NCI-H1048 (cell line): ENCODE measurements around the gene VWA5B2.

Experiments used
- DNase-seq: peaks from one replicate; lab custom pipeline; 2025; lab: John Stamatoyannopoulos, UW

The VWA5B2 gene

GRCh38 chr3:184275961-184276910, 46.9 kb downstream of the VWA5B2 start, which contains the start of gene ECE2:
Gene ECE2, plus strand, starts transcription at chr3:184276022. Its CDS starts 132 bp downstream, at chr3:184276154.
- no peak for DNase-seq

DNA sequence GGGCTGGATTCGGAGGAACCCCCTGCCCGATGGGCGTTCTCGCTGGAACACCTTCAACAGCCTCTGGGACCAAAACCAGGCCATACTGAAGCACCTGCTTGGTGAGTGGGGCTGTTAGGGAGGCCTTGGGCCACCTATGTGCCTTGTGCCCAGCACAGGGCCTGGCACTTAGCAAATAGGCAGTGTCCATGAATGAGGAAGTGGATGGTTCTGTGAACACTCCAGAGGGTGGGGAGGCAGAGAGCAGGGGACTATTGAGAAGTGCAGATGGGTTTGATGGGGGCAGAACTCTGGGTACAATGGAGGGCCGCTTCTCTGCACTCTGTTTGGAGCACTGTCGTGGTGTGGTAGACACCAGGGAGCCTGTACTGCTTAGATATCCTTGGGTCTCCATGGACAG, 48.0 kb downstream of the VWA5B2 start:
- no peak for DNase-seq

GRCh38 chr3:184282941-184283340, 53.6 kb downstream of the VWA5B2 start:
- DNase-seq: no peak

GRCh38 chr3:184283681-184284080, 54.3 kb downstream of the VWA5B2 start:
- no peak for DNase-seq

GRCh38 chr3:184284696-184285095, 55.3 kb downstream of the VWA5B2 start:
- DNase-seq: no peak

GRCh38 chr3:184289426-184289938, 60.1 kb downstream of the VWA5B2 start:
- DNase-seq: no peak

DNA sequence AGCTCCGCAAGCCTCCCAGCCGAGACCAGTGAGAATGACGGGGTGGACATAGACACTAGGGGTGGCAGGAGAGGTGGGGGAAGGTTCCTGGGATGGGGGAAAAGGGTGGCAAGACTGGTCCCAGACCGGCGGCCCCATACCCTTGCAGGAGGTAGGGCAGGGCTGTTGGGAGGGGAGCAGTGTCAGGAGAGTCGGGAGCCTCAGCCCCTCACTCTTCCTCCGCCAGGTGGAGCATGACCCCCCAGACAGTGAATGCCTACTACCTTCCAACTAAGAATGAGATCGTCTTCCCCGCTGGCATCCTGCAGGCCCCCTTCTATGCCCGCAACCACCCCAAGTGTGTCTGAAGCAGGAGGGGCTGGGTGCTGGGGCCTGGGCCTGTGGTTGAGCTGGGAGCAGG, 60.9 kb downstream of the VWA5B2 start:
- DNase-seq: no peak

DNA sequence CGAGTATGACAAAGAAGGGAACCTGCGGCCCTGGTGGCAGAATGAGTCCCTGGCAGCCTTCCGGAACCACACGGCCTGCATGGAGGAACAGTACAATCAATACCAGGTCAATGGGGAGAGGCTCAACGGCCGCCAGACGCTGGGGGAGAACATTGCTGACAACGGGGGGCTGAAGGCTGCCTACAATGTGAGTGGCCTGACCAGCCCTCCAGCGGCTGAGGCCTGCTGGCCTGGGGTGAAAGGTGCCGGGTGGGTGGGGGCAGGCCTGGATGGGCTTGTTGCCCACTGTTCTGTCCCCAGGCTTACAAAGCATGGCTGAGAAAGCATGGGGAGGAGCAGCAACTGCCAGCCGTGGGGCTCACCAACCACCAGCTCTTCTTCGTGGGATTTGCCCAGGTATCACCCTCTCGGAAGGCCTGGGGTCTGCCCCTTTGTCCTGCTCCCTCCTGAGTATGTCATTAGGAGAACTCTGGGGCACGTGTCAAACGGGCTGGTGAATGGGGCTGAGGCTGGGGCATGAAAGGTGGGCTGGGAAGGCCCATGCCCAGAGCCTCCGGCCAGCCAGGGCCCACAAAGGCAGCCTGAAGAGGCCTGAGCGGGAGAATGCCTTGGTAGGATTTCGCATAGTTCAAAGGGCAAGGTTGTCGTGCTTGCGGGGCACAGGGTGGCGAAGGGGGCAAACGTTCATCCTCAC, 61.8 kb downstream of the VWA5B2 start:
- no peak for DNase-seq
